NCI-H2029 treated with DMSO at 0.1 percent for 48 hours (cell line): ENCODE results near the gene LLPH.
"Not testable (repeated sequence)": the region's sequence is repeated elsewhere in the genome, so short reads cannot be mapped to it uniquely, and the experiment has no call there.

ENCODE experiments used
- DNase-seq: peaks from one replicate; lab custom pipeline; 2025; lab: John Stamatoyannopoulos, UW

Gene LLPH

DNA sequence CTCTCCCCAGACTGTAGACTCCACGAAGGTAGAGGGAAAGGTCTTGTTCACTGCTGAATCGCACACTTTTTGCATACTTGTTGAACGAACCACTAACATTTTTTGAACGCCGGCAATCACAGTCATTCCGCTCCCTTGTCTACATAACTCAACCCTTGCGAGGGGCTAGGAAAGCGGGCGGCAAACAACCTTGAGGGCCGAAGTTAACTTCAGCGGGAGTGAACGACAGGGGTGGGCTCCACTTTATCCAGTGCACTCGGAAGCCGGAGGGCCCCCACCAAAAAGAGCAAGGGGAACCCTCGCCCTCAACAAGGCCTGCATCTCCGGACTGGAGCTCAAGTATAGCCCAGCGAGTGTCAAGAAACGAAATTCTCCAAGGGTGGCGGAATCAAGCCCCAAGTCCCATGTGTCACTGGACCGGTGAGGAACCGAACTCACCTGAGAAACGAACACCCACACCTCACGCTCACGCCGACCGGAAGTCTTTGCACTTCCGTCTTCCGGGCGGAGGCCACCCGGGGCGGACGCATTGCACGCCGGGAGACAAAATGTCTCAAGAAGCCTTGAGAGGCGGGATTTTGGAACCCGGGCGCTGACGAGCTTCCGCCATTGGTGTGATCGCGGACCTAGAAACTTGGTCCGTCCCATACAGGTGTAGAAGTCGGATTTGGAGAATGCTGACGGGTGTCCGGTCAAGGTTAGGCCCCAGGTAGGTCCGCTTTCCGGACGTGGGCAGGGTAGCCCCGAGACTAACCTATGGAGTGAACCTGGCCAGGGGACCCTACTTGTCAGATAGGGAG lies at the start of gene LLPH:
Gene LLPH (minus strand): TSS at position 484 of the 800 bp plus-strand sequence. CDS start 1,644 bp downstream, outside the sequence.
- peak; percentile 70 for DNase-seq

DNA sequence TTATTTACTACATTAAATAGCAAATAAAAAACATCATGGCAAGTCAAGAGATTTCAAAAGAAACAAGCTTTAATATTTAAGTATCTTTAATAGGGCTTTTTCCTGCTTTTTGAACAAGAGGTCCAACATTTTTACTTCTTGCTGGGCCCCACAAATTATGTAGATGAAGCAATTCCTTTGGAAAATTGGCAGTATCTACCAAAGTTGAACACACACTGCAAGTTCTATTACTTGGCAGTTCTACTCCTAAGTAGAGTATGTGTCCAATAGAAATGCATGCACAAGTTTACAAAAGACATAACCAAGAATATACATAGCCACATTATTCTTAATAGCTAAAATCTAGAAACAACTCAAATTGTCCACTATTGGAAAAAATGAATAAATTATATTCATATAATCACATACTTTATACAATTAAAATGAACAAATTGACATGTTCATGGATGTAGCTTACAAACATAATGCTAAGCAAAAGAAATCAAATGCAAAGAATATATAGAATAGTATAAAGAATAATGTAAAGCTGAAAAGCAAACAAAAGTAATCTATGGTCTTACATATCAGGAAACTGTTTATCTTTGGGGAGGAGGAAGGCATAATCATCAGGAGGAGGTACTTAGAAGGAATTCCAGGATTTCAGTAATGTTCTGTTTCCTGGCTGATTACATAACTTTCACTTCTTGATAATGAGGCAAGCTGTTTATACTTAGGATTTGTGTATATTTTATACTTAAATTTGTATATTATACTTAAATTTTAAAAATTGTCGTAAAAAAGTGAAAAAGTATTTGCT lies 45.8 kb upstream of the LLPH start:
- no peak for DNase-seq

DNA sequence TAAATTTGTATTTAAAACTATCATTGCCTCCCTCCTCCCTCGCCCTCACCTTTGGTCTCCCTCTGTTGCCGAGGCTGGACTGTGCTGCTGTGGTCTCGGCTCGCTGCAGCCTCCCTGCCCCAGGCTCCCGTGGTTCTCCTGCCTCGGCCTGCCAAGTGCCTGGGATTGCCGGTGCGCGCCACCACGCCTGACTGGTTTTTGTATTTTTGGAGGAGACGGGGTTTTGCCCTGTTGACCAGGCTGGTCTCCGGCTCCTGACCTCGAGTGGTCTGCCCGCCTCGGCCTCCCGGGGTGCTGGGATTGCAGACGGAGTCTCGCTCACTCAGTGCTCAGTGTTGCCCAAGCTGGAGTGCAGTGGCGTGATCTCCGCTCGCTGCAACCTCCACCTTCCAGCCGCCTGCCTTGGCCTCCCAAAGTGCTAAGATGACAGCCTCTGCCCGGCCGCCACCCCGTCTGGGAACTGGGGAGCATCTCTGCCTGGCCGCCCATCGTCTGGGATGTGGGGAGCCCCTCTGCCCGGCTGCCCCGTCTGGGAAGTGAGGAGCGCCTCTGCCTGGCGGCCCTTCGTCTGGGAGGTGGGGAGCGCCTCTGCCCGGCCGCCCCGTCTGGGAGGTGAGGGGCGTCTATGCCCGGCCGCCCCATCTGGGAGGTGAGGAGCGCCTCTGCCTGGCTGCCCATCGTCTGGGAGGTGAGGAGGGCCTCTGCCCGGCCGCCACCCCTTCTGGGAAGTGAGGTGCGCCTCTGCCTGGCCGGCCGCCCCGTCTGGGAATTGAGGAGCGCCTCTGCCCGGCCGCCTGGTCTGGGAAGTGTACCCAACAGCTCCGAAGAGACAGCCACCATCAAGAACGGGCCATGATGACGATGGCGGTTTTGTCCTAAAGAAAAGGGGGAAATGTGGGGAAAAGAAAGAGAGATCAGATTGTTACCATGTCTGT lies 44.1 kb upstream of the LLPH start:
- not testable (repeated sequence) for DNase-seq

DNA sequence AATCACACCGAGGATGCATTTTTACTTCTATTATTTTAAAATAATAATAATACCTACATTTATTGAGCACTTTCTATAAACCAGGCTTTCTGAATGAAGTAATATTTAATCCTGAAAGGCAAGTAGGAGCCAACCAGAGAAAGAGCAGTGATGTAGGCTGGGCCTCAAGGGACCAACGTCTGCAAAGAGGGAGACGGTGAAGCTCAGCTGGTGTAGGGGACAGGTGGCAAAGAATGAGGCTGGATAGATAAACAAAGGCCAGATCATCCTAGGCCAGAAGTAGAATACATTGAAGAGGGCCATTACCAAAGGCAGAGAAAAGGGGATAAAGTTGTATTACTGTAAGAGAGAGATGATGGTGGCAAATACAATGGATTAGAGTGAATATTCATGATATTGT lies 40.1 kb upstream of the LLPH start:
- DNase-seq: no peak

DNA sequence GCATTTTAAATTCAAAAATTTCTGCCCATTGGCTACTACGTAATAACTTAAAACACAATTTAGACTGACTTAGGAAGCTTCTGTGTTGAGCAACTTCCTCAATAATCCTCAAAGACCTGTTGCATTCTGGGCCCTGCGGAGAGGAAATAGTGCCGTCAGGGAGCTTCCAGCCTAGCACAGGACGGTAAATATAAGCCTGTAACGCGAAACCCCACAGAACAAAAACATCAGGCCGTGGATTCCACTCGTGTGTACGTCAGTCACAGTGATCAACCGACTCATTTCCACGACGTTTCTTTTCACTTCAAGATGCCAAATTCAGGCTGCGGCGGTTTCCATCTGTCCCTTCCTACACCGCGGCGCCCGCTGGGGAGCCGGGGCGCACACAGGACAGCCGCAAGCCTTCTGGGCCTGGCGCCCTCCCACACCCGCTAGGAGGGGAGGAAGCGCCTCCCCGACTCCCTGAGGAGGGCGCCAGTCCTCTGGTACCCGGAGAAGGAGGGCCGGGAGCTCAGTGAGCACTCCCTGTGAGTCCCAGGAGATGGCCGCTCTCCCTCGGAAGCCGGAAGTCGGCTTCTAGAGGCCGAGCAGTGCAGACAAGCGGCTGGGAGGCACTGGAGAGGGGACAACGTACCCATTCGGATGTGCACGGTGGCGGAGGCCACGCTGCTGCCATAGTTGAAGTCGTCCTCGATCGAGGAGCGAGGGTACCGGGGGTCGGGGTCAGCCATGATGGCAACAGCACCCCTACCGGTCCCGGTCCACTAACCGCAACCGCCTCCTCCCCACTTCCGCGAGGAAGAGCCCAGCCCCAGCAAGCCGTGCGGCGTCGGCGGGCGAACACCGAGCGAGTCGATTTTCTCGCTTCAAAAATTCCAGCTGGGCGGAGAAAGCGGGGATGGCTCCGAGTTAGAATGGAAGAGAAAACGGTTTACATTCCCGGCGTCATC lies 38.9 kb upstream of the LLPH start, which contains the start of gene TMBIM4:
Gene TMBIM4 (minus strand): TSS at position 776 of the 950 bp plus-strand sequence. CDS start 45 bp downstream, at position 731.
- DNase-seq: peak; percentile 67

DNA sequence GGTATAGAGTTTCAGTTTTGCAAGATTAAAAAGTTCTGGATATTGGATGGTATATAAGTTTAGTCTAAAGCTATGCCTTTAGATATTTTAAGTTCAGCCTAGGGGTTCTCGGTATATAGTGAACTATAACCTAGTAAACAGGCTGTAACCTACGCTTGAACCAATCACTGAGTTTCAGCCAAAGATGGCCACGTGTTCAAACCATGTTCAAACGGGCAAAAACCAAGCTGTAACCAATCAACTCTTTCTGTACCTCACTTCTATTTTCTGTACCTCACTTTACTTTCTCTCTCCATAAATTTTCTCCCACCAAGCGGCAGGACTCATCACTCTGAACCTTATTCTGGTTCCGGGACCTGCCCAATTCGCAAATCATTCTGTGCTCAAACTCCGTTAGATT lies 37.9 kb upstream of the LLPH start:
- DNase-seq: no peak

DNA sequence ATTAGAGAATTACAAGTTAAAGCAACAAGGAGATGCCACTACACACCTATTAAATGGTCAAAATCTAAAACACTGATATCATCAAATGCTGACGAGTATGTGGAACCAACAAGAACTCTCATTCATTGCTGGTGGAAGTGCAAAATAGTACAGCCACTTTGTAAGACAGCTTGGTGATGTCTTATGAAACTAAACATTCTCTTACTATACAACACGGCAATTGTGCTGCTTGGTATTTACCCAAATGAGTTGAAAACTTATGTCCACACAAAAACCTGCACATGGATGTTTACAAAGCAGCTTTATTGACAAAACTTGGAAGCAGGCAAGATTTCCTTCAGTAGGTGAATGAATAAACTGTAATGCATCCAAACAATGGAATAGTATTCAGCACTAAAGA lies 36.0 kb upstream of the LLPH start:
- DNase-seq: no peak

DNA sequence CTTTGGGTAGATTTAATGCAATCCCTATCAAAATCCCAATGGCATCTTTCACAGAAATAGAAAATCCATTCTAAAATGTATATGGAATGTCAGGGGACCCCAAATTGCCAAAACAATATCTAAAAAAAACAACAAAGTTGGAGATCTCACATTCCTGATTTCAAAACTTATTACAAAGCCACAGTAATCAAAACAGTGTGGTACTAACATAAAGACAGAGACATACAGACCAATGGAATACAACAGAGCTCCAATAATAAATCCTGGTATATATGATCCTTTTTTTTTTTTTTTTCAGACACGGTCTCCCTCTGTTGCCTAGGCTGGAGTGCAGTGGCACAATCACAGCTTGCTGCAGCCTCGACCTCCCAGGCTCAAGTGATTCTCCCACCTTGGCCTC lies 34.6 kb upstream of the LLPH start:
- DNase-seq: no peak

DNA sequence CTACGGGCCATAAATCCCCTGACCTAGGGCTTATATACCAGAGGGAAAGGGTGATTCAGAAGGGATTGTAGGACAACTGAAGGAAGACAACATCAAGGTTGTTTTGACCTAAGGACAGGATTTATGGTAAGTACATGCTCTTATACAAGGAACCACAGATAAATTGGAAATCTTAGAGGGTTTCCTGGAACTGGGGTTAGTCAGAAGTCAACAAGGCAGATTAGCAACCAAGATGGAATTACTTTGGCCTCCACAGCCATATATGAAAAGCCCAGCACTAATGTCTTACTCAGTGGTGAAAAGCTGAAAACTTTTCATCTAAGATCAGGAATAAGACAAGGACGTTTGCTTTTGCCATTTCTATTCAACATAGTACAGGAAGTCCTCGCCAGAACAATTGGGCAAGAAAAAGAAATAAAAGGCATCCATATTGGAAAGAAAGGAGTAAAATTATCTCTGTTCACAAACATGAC lies 33.8 kb upstream of the LLPH start:
- no peak for DNase-seq

DNA sequence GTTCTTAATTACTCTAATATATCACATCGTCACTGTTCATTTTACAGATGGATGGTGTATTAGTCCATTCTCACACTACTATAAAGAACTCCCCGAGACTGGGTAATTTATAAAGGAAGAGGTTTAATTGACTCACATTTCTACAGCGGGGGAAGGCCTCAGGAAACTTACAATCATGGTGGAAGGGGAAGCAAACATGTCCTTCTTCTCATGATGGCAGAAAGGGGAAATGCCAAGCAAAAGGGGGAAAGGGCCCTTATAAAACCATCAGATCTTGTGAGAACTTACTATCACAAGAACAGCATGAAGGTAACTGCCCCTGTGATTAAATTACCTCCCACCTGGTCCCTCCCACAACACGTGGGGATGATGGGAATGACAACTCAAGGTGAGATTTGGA lies 32.7 kb upstream of the LLPH start:
- DNase-seq: no peak

DNA sequence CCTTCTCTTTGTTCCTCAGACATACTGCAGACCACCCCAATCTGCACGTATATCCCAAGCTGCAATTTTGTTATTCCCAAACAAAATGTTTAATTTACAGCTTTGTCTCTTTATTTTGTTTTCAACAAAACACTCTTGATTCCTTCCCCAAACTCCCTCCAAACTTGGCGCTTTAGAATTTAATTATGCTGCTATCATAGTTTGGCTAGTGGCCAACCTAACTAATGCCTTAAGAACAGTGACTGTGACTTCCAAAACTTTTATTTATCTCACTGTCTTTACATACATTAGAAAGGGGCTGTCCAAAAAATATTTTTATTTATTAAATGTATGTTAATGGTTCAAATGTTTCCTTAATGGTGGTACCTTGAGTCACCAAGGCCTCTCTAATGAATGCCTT lies 32.2 kb upstream of the LLPH start:
- DNase-seq: no peak

DNA sequence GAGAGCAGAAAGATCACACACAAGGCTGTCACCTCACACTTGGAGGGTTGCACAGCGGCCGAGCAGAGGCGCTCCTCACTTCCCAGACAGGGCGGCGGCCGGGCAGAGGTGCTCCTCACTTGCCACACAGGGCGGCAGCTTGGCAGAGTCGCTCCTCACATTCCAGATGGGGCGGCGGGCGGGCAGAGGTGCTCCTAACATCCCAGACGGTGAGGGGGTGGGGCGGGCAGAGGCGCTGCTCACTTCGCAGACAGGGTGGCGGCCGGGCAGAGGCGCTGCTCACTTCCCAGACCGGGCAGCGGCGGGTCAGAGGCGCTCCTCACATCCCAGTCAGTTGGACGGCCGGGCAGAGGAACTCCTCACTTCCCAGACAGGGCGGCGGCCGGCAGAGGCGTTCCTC lies 30.2 kb upstream of the LLPH start:
- DNase-seq: no peak

DNA sequence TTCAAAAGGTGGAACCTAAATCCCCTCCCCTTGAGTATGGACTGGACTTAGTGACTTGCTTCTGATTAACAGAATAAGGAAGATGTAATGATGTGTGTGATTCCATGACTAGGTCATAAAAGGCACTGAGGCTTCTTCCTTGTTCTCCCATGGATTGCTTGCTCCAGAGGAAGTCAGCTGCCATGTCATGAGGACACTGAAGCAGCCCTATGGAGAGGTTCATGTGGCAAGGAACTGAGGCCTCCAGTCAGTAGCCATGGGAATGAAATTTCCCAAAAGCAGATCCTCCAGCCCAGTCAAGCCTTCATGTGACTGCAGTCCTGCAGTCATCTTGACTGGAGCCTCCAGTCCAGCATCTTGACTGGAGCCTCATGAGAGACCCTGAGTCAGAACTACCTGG lies 28.6 kb upstream of the LLPH start:
- DNase-seq: no peak

DNA sequence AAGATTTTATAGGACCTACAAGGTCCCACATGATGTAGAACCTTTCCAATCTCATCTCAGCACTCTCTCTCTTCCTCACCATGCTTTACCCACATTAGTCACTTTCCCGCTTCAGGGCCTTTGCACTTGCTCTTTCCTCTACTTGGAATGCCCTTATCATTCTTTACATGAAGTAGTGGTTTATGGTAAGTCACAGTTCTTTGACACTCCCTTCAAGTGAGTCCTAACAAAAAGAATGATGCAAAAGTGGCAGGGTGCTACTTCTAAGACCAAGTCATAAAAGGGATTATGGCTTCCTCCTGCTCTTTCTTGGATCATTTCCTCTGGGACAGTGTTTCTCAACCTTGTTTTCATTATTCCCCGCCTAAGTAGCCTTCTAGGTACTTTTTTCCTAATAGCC lies 26.1 kb upstream of the LLPH start:
- no peak for DNase-seq

DNA sequence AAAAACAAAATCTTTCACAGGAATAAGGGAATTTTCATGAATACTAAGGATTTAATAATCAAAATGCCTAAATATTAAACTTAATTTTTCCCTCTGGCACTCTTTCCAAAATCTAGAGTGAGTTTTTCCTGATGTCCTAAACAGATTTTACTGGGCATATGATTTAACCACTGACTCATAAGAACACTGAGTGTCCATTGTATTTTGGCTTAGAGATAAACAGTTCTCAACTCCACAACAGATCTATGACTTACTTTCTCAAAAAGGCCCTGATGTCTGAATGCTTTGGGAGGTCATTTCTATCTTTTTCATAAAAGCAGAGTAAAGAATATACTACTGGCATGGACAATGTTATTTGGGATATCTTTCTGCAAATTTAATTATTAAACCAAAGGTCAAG lies 24.2 kb upstream of the LLPH start:
- no peak for DNase-seq

DNA sequence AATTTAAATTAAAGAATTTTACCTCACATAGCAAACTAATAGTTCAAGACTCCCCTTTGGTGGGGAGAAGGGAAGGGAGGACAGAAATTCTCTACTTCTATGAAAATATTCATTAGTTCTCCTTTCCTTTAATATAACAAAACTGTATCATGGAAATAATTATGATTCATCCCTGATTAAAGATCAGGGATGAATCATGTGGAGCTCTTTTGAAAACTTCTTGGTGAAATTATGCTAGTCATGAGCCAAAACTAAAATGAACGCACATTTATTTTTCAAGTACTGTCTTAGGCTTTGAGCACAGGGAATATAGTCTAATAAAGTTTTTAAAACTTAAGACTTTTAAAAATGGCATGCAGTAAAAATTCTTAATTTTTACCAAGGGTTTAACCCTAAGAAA lies 22.2 kb upstream of the LLPH start:
- no peak for DNase-seq

DNA sequence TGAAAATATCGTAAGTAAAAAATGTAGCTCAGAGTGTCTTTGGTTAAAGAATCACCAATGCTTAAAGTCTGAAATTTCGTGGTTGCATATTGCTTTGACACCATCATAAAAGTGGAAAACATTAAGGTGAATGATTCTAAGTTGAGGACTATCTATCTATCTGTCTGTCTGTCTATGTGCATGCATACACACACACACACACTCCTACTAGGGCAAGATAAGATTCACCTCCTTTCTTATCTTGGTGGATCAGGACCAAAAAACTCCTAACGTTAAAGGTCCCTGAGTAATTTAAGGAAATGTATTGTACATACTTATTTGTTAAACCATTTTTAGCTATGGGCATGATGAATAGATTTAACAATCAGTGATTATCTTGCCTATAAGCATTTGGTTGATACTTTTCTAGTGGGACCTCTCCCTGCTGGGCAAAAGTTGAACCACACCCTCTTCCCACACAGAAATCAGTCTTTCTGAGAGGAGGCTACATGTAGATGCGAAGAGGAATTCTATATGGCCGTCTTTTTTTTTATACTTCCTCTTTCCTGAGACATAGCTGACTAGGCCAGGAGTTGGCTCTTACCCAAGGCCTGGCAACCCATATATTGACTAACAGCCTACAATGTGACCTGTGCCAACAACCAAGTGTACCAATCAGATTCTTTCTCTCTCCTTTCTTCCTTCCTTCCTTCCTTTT lies 19.3 kb upstream of the LLPH start:
- no peak for DNase-seq

DNA sequence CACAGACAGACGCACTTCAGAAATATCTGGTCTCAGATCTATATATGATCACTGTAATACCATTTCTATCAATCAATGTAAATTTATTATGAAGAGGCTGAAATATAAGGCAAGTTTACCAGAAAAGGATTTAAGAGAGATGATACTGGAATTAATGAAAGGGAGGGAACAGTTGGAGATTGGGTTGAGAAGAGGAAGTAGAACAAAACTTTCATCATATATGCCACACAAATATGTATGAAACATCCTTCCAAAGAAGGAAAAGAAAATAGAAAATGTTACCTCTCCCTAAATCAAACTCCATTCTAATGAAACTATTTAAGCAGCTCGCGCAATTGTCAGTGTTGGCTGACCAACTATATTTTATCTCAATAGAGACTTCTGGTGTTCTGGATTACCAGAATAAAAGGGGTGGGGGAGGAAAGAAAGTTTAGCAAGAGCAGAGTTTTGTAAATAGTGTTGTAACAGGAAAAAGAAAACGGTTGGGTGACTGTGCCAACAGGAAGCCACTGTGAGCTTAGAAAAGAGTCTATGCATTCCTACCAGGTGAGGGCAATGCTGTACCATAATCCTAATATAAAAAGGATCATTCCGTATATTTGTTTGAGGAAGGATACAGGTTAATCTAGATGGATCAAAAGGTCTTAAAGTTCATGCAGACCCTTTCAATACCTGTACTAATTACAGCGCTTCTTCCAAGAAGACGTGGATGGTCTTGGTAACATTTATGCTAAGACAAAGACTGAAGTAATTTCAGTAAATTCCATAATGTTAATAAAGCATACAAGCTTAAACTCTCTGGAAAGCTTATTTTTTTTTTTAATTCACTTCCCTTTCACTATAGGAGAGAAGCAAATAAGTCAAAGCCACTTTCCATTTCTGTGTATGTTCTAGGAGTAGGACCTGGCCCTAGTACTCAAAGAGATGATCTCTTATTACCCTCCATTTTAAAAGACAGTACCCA lies 14.5 kb upstream of the LLPH start:
- DNase-seq: no peak

DNA sequence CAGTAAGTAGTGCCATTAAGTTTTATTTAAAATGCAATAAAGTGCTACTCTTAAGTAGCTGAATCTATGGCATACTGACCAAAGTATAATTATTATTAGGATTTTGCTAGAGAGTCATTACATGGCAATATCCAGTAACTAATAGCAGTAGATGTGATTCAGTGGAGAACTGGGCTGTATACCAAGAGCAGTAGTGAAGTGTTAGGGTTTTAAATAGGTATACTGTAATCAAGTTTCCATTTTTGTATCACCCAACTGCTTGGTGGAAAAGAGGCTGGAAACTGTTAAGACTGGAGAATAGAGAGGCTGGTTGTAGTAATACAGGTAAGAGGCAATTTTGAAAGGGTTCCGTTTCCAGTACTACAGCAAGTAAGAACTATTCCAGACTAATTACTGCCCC lies 13.3 kb upstream of the LLPH start:
- DNase-seq: no peak
